Measurements from ENCODE around the gene ARID3C.

ARID3C gene

DNA sequence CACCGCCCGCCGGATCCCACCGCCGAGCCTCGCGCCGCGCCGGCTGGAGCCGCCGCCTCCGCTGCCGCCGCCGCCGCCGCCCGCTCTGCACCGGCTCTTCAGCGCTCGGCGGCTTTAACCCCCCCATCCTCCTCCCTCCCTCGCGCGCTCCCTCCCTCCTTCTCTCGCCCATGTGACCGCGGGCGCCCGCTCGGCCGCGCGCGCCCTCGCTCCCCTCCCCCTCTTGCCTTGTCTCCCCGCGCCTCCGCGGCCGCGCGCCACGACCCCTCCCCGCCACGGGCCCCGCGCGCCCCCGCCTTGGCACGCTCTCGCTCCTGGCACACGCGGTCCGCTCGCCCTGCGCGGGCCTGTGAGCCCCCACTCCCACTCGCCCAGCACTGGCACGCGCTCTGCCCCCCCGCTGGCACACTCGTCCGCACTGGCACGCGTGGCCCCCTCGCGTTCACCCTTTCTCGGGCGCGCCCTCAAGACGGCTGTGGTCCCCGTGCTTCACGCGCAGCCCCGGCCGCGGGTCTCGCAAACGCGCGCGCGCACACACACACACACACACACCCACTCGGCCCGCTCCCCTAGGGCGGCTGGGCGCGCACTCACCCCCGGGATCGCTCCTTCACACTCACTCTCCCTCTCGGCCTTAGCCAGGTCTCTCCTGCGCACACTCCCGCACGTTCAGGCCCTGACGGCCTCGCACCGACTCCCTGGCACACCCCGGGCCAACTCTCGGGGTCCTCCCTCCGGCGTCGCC lies 39.1 kb downstream of the ARID3C start, which contains the start of gene CNTFR (continued):
- TF ChIP-seq, protein P1, sequence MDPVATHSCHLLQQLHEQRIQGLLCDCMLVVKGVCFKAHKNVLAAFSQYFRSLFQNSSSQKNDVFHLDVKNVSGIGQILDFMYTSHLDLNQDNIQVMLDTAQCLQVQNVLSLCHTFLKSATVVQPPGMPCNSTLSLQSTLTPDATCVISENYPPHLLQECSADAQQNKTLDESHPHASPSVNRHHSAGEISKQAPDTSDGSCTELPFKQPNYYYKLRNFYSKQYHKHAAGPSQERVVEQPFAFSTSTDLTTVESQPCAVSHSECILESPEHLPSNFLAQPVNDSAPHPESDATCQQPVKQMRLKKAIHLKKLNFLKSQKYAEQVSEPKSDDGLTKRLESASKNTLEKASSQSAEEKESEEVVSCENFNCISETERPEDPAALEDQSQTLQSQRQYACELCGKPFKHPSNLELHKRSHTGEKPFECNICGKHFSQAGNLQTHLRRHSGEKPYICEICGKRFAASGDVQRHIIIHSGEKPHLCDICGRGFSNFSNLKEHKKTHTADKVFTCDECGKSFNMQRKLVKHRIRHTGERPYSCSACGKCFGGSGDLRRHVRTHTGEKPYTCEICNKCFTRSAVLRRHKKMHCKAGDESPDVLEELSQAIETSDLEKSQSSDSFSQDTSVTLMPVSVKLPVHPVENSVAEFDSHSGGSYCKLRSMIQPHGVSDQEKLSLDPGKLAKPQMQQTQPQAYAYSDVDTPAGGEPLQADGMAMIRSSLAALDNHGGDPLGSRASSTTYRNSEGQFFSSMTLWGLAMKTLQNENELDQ (tag by site-specific recombination; IDR thresholded peaks at IDR 0.05; ENCODE audit: low read depth) = no peak
- TF ChIP-seq ZBTB17 (tag by site-specific recombination; IDR thresholded peaks at IDR 0.05) = peak; percentile 13; the same call in 1 of the 2 replicates
- TF ChIP-seq, protein P2, sequence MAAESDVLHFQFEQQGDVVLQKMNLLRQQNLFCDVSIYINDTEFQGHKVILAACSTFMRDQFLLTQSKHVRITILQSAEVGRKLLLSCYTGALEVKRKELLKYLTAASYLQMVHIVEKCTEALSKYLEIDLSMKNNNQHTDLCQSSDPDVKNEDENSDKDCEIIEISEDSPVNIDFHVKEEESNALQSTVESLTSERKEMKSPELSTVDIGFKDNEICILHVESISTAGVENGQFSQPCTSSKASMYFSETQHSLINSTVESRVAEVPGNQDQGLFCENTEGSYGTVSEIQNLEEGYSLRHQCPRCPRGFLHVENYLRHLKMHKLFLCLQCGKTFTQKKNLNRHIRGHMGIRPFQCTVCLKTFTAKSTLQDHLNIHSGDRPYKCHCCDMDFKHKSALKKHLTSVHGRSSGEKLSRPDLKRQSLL (tag by site-specific recombination; IDR thresholded peaks at IDR 0.05) = no peak
- TF ChIP-seq ZNF629 (tag by site-specific recombination; IDR thresholded peaks at IDR 0.05) = no peak
- TF ChIP-seq ZNF214 (tag by site-specific recombination; IDR thresholded peaks at IDR 0.05; ENCODE audit: borderline replicate concordance) = no peak
- TF ChIP-seq ZBTB26 (tag by site-specific recombination; optimal IDR thresholded peaks at IDR 0.05) = peak; percentile 89
- peak; percentile 92 for TF ChIP-seq ZFHX2 (tag by site-specific recombination; conservative IDR thresholded peaks at IDR 0.05)
- peak; percentile 48; the same call in 1 of the 2 replicates for TF ChIP-seq GLIS2 (tag by site-specific recombination; IDR thresholded peaks at IDR 0.05)
- TF ChIP-seq ZBTB7A (tag by site-specific recombination; IDR thresholded peaks at IDR 0.05; ENCODE audit: low read depth) = 0 out of 2 replicates have a peak, but pooled peaks have one; percentile 54
- TF ChIP-seq KLF9 (tag by site-specific recombination; IDR thresholded peaks at IDR 0.05; ENCODE audit: low read depth) = peak; percentile 48; the same call in 1 of the 2 replicates
- no peak for TF ChIP-seq ZEB2 (tag by site-specific recombination; IDR thresholded peaks at IDR 0.05)
- no peak for TF ChIP-seq ZNF37A (tag by site-specific recombination; IDR thresholded peaks at IDR 0.05)
- TF ChIP-seq, protein P3, sequence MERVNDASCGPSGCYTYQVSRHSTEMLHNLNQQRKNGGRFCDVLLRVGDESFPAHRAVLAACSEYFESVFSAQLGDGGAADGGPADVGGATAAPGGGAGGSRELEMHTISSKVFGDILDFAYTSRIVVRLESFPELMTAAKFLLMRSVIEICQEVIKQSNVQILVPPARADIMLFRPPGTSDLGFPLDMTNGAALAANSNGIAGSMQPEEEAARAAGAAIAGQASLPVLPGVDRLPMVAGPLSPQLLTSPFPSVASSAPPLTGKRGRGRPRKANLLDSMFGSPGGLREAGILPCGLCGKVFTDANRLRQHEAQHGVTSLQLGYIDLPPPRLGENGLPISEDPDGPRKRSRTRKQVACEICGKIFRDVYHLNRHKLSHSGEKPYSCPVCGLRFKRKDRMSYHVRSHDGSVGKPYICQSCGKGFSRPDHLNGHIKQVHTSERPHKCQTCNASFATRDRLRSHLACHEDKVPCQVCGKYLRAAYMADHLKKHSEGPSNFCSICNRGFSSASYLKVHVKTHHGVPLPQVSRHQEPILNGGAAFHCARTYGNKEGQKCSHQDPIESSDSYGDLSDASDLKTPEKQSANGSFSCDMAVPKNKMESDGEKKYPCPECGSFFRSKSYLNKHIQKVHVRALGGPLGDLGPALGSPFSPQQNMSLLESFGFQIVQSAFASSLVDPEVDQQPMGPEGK (tag by site-specific recombination; IDR thresholded peaks at IDR 0.05) = 0 out of 2 replicates have a peak, but pooled peaks have one; percentile 26
- TF ChIP-seq ZNF548 (tag by site-specific recombination; IDR thresholded peaks at IDR 0.05) = no peak
- no peak for TF ChIP-seq ZNF146 (tag by site-specific recombination; IDR thresholded peaks at IDR 0.05)
- TF ChIP-seq EGR2 (tag by site-specific recombination; IDR thresholded peaks at IDR 0.05; ENCODE audit: low read depth) = peak; percentile 74
- TF ChIP-seq ZNF239 (tag by site-specific recombination; IDR thresholded peaks at IDR 0.05) = no peak
- no peak for TF ChIP-seq ZNF133 (tag by site-specific recombination; IDR thresholded peaks at IDR 0.05)
- no peak for TF ChIP-seq KLF17 (tag by site-specific recombination; IDR thresholded peaks at IDR 0.05)
- TF ChIP-seq, protein P4, sequence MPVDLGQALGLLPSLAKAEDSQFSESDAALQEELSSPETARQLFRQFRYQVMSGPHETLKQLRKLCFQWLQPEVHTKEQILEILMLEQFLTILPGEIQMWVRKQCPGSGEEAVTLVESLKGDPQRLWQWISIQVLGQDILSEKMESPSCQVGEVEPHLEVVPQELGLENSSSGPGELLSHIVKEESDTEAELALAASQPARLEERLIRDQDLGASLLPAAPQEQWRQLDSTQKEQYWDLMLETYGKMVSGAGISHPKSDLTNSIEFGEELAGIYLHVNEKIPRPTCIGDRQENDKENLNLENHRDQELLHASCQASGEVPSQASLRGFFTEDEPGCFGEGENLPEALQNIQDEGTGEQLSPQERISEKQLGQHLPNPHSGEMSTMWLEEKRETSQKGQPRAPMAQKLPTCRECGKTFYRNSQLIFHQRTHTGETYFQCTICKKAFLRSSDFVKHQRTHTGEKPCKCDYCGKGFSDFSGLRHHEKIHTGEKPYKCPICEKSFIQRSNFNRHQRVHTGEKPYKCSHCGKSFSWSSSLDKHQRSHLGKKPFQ (tag by site-specific recombination; IDR thresholded peaks at IDR 0.05) = no peak
- TF ChIP-seq YY1 (tag by site-specific recombination; IDR thresholded peaks at IDR 0.05) = no peak
- TF ChIP-seq ZSCAN30 (tag by site-specific recombination; IDR thresholded peaks at IDR 0.05) = no peak
- TF ChIP-seq ZNF624 (tag by site-specific recombination; IDR thresholded peaks at IDR 0.05) = no peak
- TF ChIP-seq ZBTB11 (tag by site-specific recombination; conservative IDR thresholded peaks at IDR 0.05; ENCODE audit: low read depth) = no peak
- TF ChIP-seq ZNF600 (tag by site-specific recombination; IDR thresholded peaks at IDR 0.05) = no peak
